DOHH2 (cell line): ENCODE data around the gene VSTM2B.

Experiments
- CTCF ChIP-seq: fragments of 200-600 bp; sonication (generic); IDR thresholded peaks from one replicate; pipeline ENCODE4 v1.5.1; 2014; ENCODE audit warnings: antibody characterized with exemption, mild to moderate bottlenecking, low read depth, low read length; ENCODE audit not compliant: poor library complexity, severe bottlenecking
- EZH2phosphoT487 ChIP-seq: fragments of 200-600 bp; sonication (generic); IDR thresholded peaks from 2 replicates; pipeline ENCODE4 v1.6.1; 2017; ENCODE audit warnings: borderline replicate concordance, mild to moderate bottlenecking, antibody characterized with exemption, low read length, moderate library complexity, mixed read lengths

- TF ChIP-seq CTCF: no peak
- TF ChIP-seq EZH2phosphoT487: no peak
Measured at GRCh38 chr19:29538651-29539050, 12.9 kb downstream of the VSTM2B start.
